ENCODE measurements around the gene FBXO48.

The FBXO48 gene

DNA sequence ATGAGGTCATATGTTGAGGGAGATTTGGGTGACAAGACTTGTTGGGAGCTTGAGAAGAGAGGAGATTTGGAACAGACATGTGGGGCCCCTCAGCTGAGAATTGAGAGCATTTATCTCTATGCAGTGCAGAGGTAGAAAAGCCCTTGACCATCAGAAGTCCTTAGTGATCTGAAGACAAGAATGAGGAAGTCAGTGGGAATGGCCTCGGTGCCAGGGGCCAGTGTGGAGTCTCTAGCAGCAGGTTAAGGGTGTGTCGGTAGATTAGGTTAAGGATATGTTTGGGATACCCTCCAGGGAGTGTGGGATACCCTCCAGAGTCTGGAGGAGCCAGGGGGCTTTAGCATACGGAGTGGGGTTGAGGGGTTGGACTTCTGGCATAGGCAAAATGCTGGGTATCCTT lies 41.6 kb downstream of the FBXO48 start:
- H3F3A ChIP-seq (ENCODE audit: insufficient read depth, low read length) = no peaks in the 10 kb centered on the region
- H3K9me2 ChIP-seq (ENCODE audit: low read depth, low read length) = no peaks in the 10 kb centered on the region
- no peaks in the 10 kb centered on the region for H3K79me2 ChIP-seq (ENCODE audit: insufficient read depth, low read length)
- H3K36me3 ChIP-seq (ENCODE audit: insufficient read depth, low read length) = no peaks in the 10 kb centered on the region
- H2AFZ ChIP-seq (ENCODE audit: low read length) = no peak overlapping the region
- no peak overlapping the region for H3K9ac ChIP-seq (ENCODE audit: low read length)
- no peaks in the 10 kb centered on the region for H3K9me3 ChIP-seq (ENCODE audit: low read length)
- TF ChIP-seq EZH2 (IDR thresholded peaks at IDR 0.05; ENCODE audit: borderline replicate concordance, low read length) = no peak
- TF ChIP-seq, protein P1, sequence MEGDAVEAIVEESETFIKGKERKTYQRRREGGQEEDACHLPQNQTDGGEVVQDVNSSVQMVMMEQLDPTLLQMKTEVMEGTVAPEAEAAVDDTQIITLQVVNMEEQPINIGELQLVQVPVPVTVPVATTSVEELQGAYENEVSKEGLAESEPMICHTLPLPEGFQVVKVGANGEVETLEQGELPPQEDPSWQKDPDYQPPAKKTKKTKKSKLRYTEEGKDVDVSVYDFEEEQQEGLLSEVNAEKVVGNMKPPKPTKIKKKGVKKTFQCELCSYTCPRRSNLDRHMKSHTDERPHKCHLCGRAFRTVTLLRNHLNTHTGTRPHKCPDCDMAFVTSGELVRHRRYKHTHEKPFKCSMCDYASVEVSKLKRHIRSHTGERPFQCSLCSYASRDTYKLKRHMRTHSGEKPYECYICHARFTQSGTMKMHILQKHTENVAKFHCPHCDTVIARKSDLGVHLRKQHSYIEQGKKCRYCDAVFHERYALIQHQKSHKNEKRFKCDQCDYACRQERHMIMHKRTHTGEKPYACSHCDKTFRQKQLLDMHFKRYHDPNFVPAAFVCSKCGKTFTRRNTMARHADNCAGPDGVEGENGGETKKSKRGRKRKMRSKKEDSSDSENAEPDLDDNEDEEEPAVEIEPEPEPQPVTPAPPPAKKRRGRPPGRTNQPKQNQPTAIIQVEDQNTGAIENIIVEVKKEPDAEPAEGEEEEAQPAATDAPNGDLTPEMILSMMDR (IDR thresholded peaks at IDR 0.05; ENCODE audit: low read length) = no peak
- H4K20me1 ChIP-seq (ENCODE audit: insufficient read depth, low read length) = no peaks in the 10 kb centered on the region
- no peak overlapping the region for H3K4me2 ChIP-seq (ENCODE audit: low read length)
- H3K4me1 ChIP-seq (ENCODE audit: insufficient read depth, low read length, severe bottlenecking) = peaks cover 55% of the 10 kb centered on the region
- H3K4me3 ChIP-seq (ENCODE audit: low read depth, low read length, poor library complexity, severe bottlenecking) = no peak overlapping the region
- H3K27me3 ChIP-seq (ENCODE audit: insufficient read depth, low read length) = no peaks in the 10 kb centered on the region
- peak overlapping the region; percentile 72 for H3K27ac ChIP-seq (ENCODE audit: low read depth, low read length, poor library complexity, severe bottlenecking)

DNA sequence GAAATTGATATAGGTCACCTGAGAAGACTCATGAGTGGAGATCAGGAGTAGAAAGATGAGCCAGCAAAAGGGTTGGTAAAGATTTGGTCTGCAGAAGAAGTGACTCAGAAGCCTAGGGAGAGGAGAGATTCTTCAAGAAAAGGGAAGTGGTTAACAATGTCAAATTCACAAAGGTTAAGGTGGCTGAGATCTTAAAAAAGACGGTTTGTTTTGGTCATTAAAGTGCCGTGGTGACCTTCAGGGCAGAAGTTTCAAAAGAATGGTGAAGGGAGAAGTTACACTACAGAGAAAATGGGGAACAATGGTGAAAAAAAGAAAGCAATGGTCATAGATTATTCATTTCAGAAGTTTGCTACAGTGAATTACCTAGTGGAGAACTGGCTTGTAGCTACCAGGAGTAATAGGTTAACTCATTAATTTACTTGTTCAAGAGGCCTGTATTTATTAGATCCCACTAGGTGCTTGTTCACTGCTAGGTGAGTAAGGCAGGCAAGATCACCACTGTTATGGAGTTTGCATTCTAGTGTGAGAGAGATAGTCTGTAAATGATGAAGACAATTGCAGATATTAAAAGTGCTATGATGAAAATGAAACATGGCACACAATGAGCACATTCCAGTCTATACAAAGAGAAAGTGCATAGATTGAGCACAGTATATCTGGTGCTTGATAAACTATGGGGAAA lies 43.0 kb downstream of the FBXO48 start:
- H3K4me1 ChIP-seq (ENCODE audit: insufficient read depth, low read length, severe bottlenecking) = peaks cover 58% of the 10 kb centered on the region
- no peaks in the 10 kb centered on the region for H3K9me3 ChIP-seq (ENCODE audit: low read length)
- H3K9ac ChIP-seq (ENCODE audit: low read length) = no peak overlapping the region
- H3K36me3 ChIP-seq (ENCODE audit: insufficient read depth, low read length) = no peaks in the 10 kb centered on the region
- H2AFZ ChIP-seq (ENCODE audit: low read length) = no peak overlapping the region
- no peaks in the 10 kb centered on the region for H3K27me3 ChIP-seq (ENCODE audit: insufficient read depth, low read length)
- no peak overlapping the region for H3K4me3 ChIP-seq (ENCODE audit: low read depth, low read length, poor library complexity, severe bottlenecking)
- H3K9me2 ChIP-seq (ENCODE audit: low read depth, low read length) = no peaks in the 10 kb centered on the region
- H3F3A ChIP-seq (ENCODE audit: insufficient read depth, low read length) = no peaks in the 10 kb centered on the region
- no peak for TF ChIP-seq EZH2 (IDR thresholded peaks at IDR 0.05; ENCODE audit: borderline replicate concordance, low read length)
- TF ChIP-seq, protein P1 (IDR thresholded peaks at IDR 0.05; ENCODE audit: low read length) = no peak
- no peaks in the 10 kb centered on the region for H3K79me2 ChIP-seq (ENCODE audit: insufficient read depth, low read length)
- H3K27ac ChIP-seq (ENCODE audit: low read depth, low read length, poor library complexity, severe bottlenecking) = peak overlapping the region; percentile 72
- no peaks in the 10 kb centered on the region for H4K20me1 ChIP-seq (ENCODE audit: insufficient read depth, low read length)
- H3K4me2 ChIP-seq (ENCODE audit: low read length) = peak overlapping the region; percentile 30; the same call in 1 of the 2 replicates

DNA sequence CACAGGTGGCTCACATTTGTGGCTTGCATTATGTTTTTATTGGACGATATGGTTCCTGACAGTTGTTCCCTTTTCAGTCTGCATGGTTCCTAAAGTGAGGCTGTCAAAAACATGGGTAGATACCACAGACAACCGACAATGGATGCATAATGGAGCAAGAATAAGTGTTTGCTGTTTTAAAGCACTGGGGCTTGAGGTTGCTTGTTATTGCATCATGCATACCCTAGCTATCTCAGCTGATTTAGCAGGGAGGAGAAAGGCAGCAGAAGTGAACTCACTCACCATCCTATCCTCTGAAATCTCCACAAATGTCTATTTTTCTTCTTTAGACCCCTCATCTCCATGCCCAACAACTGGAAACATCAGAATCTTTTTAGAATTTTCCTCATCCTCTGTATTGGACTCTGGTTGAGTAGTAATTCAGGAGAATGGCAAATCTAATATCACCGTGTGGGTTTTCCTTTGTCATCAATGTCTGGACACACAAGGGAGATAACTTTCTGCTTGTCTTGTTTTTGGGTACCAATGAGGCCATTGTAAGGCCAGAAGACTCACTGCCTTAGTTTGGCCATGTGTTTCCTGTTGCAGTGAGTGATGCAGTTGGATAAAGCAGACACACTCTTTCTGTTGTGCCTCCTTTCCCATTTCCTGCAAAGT lies 46.7 kb downstream of the FBXO48 start:
- no peak overlapping the region for H2AFZ ChIP-seq (ENCODE audit: low read length)
- H3K9me2 ChIP-seq (ENCODE audit: low read depth, low read length) = no peaks in the 10 kb centered on the region
- H3F3A ChIP-seq (ENCODE audit: insufficient read depth, low read length) = no peaks in the 10 kb centered on the region
- no peaks in the 10 kb centered on the region for H3K27me3 ChIP-seq (ENCODE audit: insufficient read depth, low read length)
- peaks cover 41% of the 10 kb centered on the region for H3K4me1 ChIP-seq (ENCODE audit: insufficient read depth, low read length, severe bottlenecking)
- H3K9me3 ChIP-seq (ENCODE audit: low read length) = 0 out of 2 replicates have a peak, but pooled peaks cover 3% of the 10 kb centered on the region
- no peak overlapping the region for H3K9ac ChIP-seq (ENCODE audit: low read length)
- H4K20me1 ChIP-seq (ENCODE audit: insufficient read depth, low read length) = no peaks in the 10 kb centered on the region
- no peaks in the 10 kb centered on the region for H3K79me2 ChIP-seq (ENCODE audit: insufficient read depth, low read length)
- H3K4me3 ChIP-seq (ENCODE audit: low read depth, low read length, poor library complexity, severe bottlenecking) = no peak overlapping the region
- H3K27ac ChIP-seq (ENCODE audit: low read depth, low read length, poor library complexity, severe bottlenecking) = no peak overlapping the region
- H3K36me3 ChIP-seq (ENCODE audit: insufficient read depth, low read length) = no peaks in the 10 kb centered on the region
- TF ChIP-seq EZH2 (IDR thresholded peaks at IDR 0.05; ENCODE audit: borderline replicate concordance, low read length) = no peak
- TF ChIP-seq, protein P1 (IDR thresholded peaks at IDR 0.05; ENCODE audit: low read length) = no peak
- H3K4me2 ChIP-seq (ENCODE audit: low read length) = no peak overlapping the region
